Endothelial cell of umbilical vein (primary cell): ENCODE results near the gene ALKBH8.

ENCODE experiments used
- EZH2 ChIP-seq: IDR thresholded peaks from 2 replicates; pipeline ENCODE4 v1.6.1; 2012; ENCODE audit warnings: borderline replicate concordance, low read depth, mild to moderate bottlenecking, moderate library complexity, low read length, inconsistent platforms; ENCODE audit not compliant: severe bottlenecking
- FOS ChIP-seq: IDR thresholded peaks from 2 replicates; pipeline ENCODE4 v1.6.1; 2011; ENCODE audit warnings: mild to moderate bottlenecking, low read length, moderate library complexity, borderline replicate concordance; ENCODE audit not compliant: insufficient read depth
- GATA2 ChIP-seq: IDR thresholded peaks from 2 replicates; pipeline ENCODE4 v1.7.0; 2011; ENCODE audit warnings: low read depth, mild to moderate bottlenecking, moderate library complexity, mixed read lengths, low read length; ENCODE audit not compliant: insufficient read length, insufficient read depth
- JUN ChIP-seq: IDR thresholded peaks from 2 replicates; pipeline ENCODE4 v1.6.1; 2011; ENCODE audit warnings: borderline replicate concordance, low read depth; ENCODE audit not compliant: insufficient read length, insufficient read depth
- MYC ChIP-seq: IDR thresholded peaks from one replicate; pipeline ENCODE4 v1.6.1; 2011; ENCODE audit warnings: mild to moderate bottlenecking, low read depth, low read length
- POLR2A ChIP-seq: IDR thresholded peaks from 2 replicates; pipeline ENCODE4 v1.6.1; 2012; ENCODE audit warnings: low read depth, mild to moderate bottlenecking, control low read depth, low read length
- POLR2AphosphoS5 ChIP-seq: IDR thresholded peaks from 2 replicates; pipeline ENCODE4 v1.6.1; 2012; ENCODE audit warnings: low read depth, mild to moderate bottlenecking, control low read depth, low read length, moderate library complexity; ENCODE audit not compliant: insufficient read depth
- TF ChIP-seq, protein P1 (sequence below), 2 donors: IDR thresholded peaks; 1 replicate in 1 of 2; 2 replicates in 1 of 2; pipeline ENCODE4 v1.5.1; 2011; ENCODE audit warnings: low read length in 2 of 2, mild to moderate bottlenecking in 2 of 2, moderate library complexity in 2 of 2, control low read depth in 1 of 2, inconsistent platforms in 1 of 2, low read depth in 1 of 2; ENCODE audit not compliant: insufficient read depth in 1 of 2; ENCODE audit errors: extremely low read depth in 1 of 2
- TF ChIP-seq, protein P2 (sequence below): IDR thresholded peaks from 2 replicates; pipeline ENCODE4 v1.6.1; 2011; ENCODE audit not compliant: insufficient read depth, insufficient read length

DNA sequence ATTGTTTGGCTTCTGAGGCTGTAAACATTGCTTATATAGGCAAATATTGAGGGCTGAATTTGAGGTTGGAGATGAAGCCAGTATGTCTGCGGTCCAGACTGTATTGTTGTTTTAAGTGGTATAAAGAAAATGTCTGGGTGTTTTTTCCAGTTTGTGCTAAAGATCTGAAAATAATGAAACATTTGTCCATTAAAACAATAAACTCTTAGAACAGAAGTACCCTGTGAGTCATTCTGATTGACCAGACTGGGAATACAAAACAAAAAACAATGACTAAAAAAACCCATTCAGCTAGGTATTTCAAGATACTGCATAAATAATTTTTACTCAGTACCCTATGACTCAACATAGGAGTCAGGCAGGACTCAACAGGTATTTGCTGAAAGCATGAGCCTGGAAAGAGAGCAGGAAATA is 20.4 kb downstream of the ALKBH8 start:
- TF ChIP-seq POLR2A (no peak), EZH2 (no peak), POLR2AphosphoS5 (no peak), JUN (peak; percentile 80), FOS (peak; percentile 82), GATA2 (no peak), MYC (no peak)
- TF ChIP-seq, protein P1, sequence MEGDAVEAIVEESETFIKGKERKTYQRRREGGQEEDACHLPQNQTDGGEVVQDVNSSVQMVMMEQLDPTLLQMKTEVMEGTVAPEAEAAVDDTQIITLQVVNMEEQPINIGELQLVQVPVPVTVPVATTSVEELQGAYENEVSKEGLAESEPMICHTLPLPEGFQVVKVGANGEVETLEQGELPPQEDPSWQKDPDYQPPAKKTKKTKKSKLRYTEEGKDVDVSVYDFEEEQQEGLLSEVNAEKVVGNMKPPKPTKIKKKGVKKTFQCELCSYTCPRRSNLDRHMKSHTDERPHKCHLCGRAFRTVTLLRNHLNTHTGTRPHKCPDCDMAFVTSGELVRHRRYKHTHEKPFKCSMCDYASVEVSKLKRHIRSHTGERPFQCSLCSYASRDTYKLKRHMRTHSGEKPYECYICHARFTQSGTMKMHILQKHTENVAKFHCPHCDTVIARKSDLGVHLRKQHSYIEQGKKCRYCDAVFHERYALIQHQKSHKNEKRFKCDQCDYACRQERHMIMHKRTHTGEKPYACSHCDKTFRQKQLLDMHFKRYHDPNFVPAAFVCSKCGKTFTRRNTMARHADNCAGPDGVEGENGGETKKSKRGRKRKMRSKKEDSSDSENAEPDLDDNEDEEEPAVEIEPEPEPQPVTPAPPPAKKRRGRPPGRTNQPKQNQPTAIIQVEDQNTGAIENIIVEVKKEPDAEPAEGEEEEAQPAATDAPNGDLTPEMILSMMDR (IDR thresholded peaks at IDR 0.05; ENCODE audit: extremely low read depth in 1 of 2, insufficient read depth in 1 of 2, low read depth in 1 of 2, low read length in 2 of 2) = no peak
- TF ChIP-seq, protein P2, sequence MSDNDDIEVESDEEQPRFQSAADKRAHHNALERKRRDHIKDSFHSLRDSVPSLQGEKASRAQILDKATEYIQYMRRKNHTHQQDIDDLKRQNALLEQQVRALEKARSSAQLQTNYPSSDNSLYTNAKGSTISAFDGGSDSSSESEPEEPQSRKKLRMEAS = no peak
